Suprapubic skin (tissue), 3 donors: ENCODE measurements around the gene CSRNP3.

Experiments used
- CTCF ChIP-seq, 2 donors: fragments of 200-600 bp in 1 of 2; fragments of 450-650 bp in 1 of 2; sonication (generic) in 1 of 2; IDR thresholded peaks; one replicate each; pipeline ENCODE4 v1.5.1; 2016 to 2019; ENCODE audit warnings: antibody characterized with exemption in 2 of 2, mild to moderate bottlenecking in 1 of 2, moderate library complexity in 1 of 2
- POLR2AphosphoS5 ChIP-seq, 3 donors: sonication (generic); formaldehyde crosslinking; IDR thresholded peaks; one replicate each; pipeline ENCODE4 v1.6.1; 2017; ENCODE audit warnings: antibody characterized with exemption in 3 of 3

DNA sequence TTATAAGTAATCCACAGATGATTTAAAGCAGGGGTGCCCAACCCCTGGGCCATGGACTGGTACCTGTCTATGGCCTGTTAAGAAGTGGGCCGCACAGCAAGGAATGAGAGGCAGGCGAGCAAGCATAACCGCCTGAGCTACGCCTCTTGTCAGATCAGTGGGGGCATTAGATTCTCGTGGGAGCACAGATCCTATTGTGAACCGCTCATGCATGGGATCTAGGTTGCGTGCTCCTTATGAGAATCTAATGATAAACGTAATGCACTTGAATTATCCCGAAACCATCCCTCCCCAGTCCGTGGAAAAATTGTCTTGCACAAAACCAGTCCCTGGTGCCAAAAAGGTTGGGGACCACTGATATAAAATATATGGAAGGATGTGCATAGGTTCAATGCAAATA is 153.7 kb downstream of the CSRNP3 start:
- TF ChIP-seq POLR2AphosphoS5 (IDR thresholded peaks at IDR 0.05) (no peak), CTCF (IDR thresholded peaks at IDR 0.05) (no peak)
